Suprapubic skin (tissue), 4 donors: ENCODE data around the gene NPIPA3. TPM values are rescaled to one million over a fixed set of nuclear protein-coding genes. Genes with fewer than 3 reads are reported as not detected.
"Not testable (repeated sequence)": the region's sequence is repeated elsewhere in the genome, so short reads cannot be mapped to it uniquely, and the experiment has no call there.

Source experiments
- DNase-seq, 2 donors: peaks; one replicate each; pipeline ENCODE4 v3.0.0-alpha.2; 2019; ENCODE audit warnings: low spot score in 2 of 2
- H3K27ac ChIP-seq: fragments of 200-600 bp; sonication (generic); one replicate; pipeline ENCODE4 v1.5.1; 2019
- H3K27me3 ChIP-seq: fragments of 200-600 bp; sonication (generic); one replicate; pipeline ENCODE4 v1.5.1; 2019
- H3K36me3 ChIP-seq: fragments of 200-600 bp; sonication (generic); one replicate; pipeline ENCODE4 v1.5.1; 2019
- H3K4me1 ChIP-seq: fragments of 200-600 bp; sonication (generic); one replicate; pipeline ENCODE4 v1.5.1; 2019
- H3K4me3 ChIP-seq: fragments of 200-600 bp; sonication (generic); one replicate; pipeline ENCODE4 v1.5.1; 2019; ENCODE audit warnings: mild to moderate bottlenecking
- H3K9me3 ChIP-seq: fragments of 200-600 bp; sonication (generic); one replicate; pipeline ENCODE4 v1.5.1; 2019
- WGBS: methylation state at CpG from one replicate; pipeline ENCODE4 v1.1.5; 2018; 5-methylcytosine and 5-hydroxymethylcytosine counted together
- total RNA-seq, 4 donors: library from RNA; depleted of rRNA; stranded (reverse); fragments of >200 nt; gene quantifications; one replicate each; pipeline ENCODE4 v1.1.0, GENCODE V29; 2016

NPIPA3 gene
- total RNA-seq, 4 donors from 2014 or later: 1.9 to 2.3 TPM; not detected in 2

DNA sequence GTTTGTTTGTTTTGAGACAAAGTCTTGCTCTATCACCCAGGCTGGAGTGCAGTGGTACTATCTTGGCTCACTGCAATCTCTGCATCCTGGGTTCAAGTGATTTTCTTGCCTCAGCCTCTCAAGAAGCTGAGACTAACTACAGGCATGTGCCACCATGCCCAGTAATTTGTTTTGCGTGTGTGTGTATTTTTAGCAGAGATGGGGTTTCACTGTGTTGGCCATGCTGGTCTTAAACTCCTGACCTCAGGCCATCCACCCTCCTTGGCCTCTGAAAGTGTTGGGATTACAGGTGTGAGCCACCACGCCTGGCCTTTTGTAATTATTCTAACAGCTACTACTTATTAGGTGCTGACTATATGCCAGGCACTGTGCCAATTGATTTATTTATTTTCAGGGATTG is 72.4 kb downstream of the NPIPA3 start:
- H3K27me3 ChIP-seq, DNase-seq, H3K9me3 ChIP-seq, H3K4me1 ChIP-seq, H3K27ac ChIP-seq, H3K36me3 ChIP-seq, H3K4me3 ChIP-seq: not testable (repeated sequence)
- WGBS: no CpG with 5 or more reads among the region's 2 CpGs

Other genes with a start within 250 kb of the NPIPA3 start
- 10 to 100 TPM; 33.7 to 44.6 (median 37.1) TPM for gene PARN, start 73.2 kb upstream of the NPIPA3 start, total RNA-seq
- gene BFAR, start 70.5 kb upstream of the NPIPA3 start, total RNA-seq: 10 to 100 TPM; 41.6 to 51.4 (median 44.8) TPM
- gene PLA2G10, start 9.1 kb upstream of the NPIPA3 start, total RNA-seq: not detected
- gene NPIPA2, start 39.1 kb downstream of the NPIPA3 start, total RNA-seq: 1 to 10 TPM in 3 of 4 donors, not detected in 1; 2.0 to 4.0 (median 2.8) TPM
- gene NOMO1, start 130.3 kb downstream of the NPIPA3 start, total RNA-seq: 10 to 100 TPM; 34.6 to 56.5 (median 46.7) TPM
- gene NPIPA1, start 234.0 kb downstream of the NPIPA3 start, total RNA-seq: 100 to 1,000 TPM in 1 of 4 donors, 10 to 100 TPM in 3; 76.1 to 187 (median 78.8) TPM